GM12878 (cell line): ENCODE measurements around the gene KIF3A. TPM values are rescaled to one million over a fixed set of nuclear protein-coding genes. Genes with fewer than 3 reads are reported as not detected.

Experiments
- ATF7 ChIP-seq: fragments of 450-650 bp; IDR thresholded peaks from 2 replicates; pipeline ENCODE4 v1.6.1; 2016; ENCODE audit warnings: low read depth, mild to moderate bottlenecking
- BRCA1 ChIP-seq: IDR thresholded peaks from 2 replicates; pipeline ENCODE4 v1.6.1; 2011; ENCODE audit warnings: low read depth, low read length, improper control_type of control experiment
- CREM ChIP-seq: IDR thresholded peaks from 2 replicates; pipeline ENCODE4 v1.6.1; 2014; ENCODE audit warnings: antibody characterized with exemption, low read depth
- JUND ChIP-seq: IDR thresholded peaks from 2 replicates; pipeline ENCODE4 v1.6.1; 2012; ENCODE audit warnings: low read depth, mild to moderate bottlenecking, low read length, improper control_type of control experiment, moderate library complexity
- KAT2A ChIP-seq: conservative IDR thresholded peaks from 2 replicates; pipeline ENCODE4 v1.6.1; 2011; ENCODE audit warnings: low read depth, low read length; ENCODE audit not compliant: control insufficient read depth
- PAX5 ChIP-seq: IDR thresholded peaks from 2 replicates; pipeline ENCODE4 v1.6.1; 2011; ENCODE audit warnings: low read depth, low read length, borderline replicate concordance
- PML ChIP-seq: IDR thresholded peaks from 2 replicates; pipeline ENCODE4 v1.6.1; 2012; ENCODE audit warnings: low read length, inconsistent platforms
- RUNX3 ChIP-seq: IDR thresholded peaks from 2 replicates; pipeline ENCODE4 v1.6.1; 2012; ENCODE audit warnings: low read length, inconsistent platforms
- SMAD1 ChIP-seq: fragments of 450-650 bp; IDR thresholded peaks from 2 replicates; pipeline ENCODE4 v1.6.1; 2018; ENCODE audit warnings: mild to moderate bottlenecking, low read depth; ENCODE audit not compliant: partially characterized antibody
- TAF1 ChIP-seq: IDR thresholded peaks from 2 replicates; pipeline ENCODE4 v1.6.1; 2011; ENCODE audit warnings: mild to moderate bottlenecking, low read depth, low read length, borderline replicate concordance
- TBL1XR1 ChIP-seq: IDR thresholded peaks from 2 replicates; pipeline ENCODE4 v1.6.1; 2012; ENCODE audit warnings: low read depth, low read length, improper control_type of control experiment
- TCF12 ChIP-seq: IDR thresholded peaks from 2 replicates; pipeline ENCODE4 v1.6.1; 2011; ENCODE audit warnings: low read depth, mild to moderate bottlenecking, low read length
- ZBED1 ChIP-seq: IDR thresholded peaks from 2 replicates; pipeline ENCODE4 v1.6.1; 2016; ENCODE audit warnings: borderline replicate concordance
- polyA plus RNA-seq, 11 experiments: library from polyadenylated mRNA; depleted of rRNA in 4 of 11; unstranded in 6 of 11; stranded (reverse) in 5 of 11; fragments of >200 nt; fragmentation: Nextera tagmentation in 4 of 11; fragmentation: Illumina TruSeq in 1 of 11; extraction: Ambion mirVana in 4 of 11; extraction: Trizol in 1 of 11; gene quantifications; 1 replicate in 1 of 11; 2 replicates in 10 of 11; pipeline versions ENCODE4 v1.2.1 to v1.2.3, GENCODE V29; 2011 to 2016; ENCODE audit warnings: inconsistent platforms in 2 of 11, missing spikeins in 2 of 11, low read depth in 1 of 11
- total RNA-seq, 4 experiments: library from RNA; depleted of rRNA in 3 of 4; stranded (reverse); fragments of >200 nt in 3 of 4; fragmentation: Illumina TruSeq in 1 of 4; extraction: Trizol in 1 of 4; gene quantifications; 2 replicates each; pipeline versions ENCODE4 v1.2.1 to v1.2.3, GENCODE V29; 2013 to 2021
- TF ChIP-seq, protein P1 (sequence below): IDR thresholded peaks from 2 replicates; pipeline ENCODE4 v1.6.1; 2012; ENCODE audit warnings: mild to moderate bottlenecking, low read depth, low read length
- TF ChIP-seq, protein P2 (sequence below): fragments of 450-650 bp; IDR thresholded peaks from 2 replicates; pipeline ENCODE4 v1.6.1; 2017; ENCODE audit warnings: mild to moderate bottlenecking, low read depth, inconsistent platforms; ENCODE audit not compliant: poor library complexity, severe bottlenecking
- TF ChIP-seq, protein P3 (sequence below): fragments of 450-650 bp; IDR thresholded peaks from 2 replicates; pipeline ENCODE4 v1.6.1; 2016; ENCODE audit warnings: mild to moderate bottlenecking, moderate library complexity, borderline replicate concordance
- TF ChIP-seq, protein P4 (sequence below): IDR thresholded peaks from 2 replicates; pipeline ENCODE4 v1.6.1; 2012; ENCODE audit warnings: low read depth, low read length, improper control_type of control experiment

Gene KIF3A
- total and polyA plus RNA-seq, 10 of the 15 experiments (the other 5 are each of a cell fraction or from before 2014, with no cell fraction given) = 2.7 to 36.5 (median 10.0) TPM

DNA sequence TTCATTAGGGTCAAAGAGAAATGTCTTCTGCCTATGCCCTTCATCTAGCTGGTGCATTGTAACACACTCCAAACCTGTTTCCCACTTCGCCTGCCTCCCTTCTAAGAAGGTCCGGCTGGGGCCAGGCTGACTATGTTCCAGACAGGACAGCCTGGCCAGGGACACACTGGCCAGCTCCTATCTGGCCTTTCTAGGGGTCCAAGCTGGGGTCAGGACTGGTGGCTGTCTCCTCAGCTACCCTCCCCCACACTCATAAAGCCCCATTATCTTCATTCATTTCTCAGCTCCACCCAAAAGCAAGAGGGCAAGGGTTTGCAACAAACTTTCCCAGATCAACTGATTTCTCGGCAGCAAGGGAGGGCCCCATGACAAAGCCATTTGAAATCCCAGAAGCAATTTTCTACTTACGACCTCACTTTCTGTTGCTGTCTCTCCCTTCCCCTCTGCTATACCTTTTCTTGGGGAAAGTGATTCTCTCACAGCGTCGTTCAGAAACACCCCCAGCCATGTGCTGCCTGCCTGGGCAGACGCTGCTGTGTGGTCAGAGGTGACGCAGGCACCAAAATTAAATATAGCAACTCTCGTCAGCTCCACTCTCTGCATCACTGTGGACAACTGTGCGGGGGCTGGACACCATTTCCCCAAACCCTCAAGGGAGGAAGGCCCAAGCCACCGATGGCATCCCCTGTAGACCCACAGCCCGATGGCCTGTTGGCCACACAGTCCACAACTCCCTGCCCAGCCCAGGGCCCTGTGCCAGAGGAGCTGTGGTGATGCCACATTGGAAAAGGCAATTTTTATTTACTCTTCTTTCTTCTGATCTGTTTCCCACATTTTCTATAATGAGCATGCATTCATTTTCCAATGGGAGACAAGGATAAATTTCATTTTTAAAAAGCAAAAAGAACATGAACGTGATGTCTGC is 73.3 kb downstream of the KIF3A start (continued):
- TF ChIP-seq SMAD1 (peak; percentile 93), CREM (peak; percentile 98), JUND (peak; percentile 79; the same call in 1 of the 2 replicates), TBL1XR1 (peak; percentile 97), PAX5 (peak; percentile 95), PML (no peak), BRCA1 (peak; percentile 23; the same call in 1 of the 2 replicates), TCF12 (peak; percentile 87), RUNX3 (no peak), TAF1 (no peak; the same call in 1 of the 2 replicates), KAT2A (no peak), ATF7 (peak; percentile 98), ZBED1 (peak; percentile 81; the same call in 1 of the 2 replicates)
- TF ChIP-seq, protein P1, sequence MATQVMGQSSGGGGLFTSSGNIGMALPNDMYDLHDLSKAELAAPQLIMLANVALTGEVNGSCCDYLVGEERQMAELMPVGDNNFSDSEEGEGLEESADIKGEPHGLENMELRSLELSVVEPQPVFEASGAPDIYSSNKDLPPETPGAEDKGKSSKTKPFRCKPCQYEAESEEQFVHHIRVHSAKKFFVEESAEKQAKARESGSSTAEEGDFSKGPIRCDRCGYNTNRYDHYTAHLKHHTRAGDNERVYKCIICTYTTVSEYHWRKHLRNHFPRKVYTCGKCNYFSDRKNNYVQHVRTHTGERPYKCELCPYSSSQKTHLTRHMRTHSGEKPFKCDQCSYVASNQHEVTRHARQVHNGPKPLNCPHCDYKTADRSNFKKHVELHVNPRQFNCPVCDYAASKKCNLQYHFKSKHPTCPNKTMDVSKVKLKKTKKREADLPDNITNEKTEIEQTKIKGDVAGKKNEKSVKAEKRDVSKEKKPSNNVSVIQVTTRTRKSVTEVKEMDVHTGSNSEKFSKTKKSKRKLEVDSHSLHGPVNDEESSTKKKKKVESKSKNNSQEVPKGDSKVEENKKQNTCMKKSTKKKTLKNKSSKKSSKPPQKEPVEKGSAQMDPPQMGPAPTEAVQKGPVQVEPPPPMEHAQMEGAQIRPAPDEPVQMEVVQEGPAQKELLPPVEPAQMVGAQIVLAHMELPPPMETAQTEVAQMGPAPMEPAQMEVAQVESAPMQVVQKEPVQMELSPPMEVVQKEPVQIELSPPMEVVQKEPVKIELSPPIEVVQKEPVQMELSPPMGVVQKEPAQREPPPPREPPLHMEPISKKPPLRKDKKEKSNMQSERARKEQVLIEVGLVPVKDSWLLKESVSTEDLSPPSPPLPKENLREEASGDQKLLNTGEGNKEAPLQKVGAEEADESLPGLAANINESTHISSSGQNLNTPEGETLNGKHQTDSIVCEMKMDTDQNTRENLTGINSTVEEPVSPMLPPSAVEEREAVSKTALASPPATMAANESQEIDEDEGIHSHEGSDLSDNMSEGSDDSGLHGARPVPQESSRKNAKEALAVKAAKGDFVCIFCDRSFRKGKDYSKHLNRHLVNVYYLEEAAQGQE = no peak
- TF ChIP-seq, protein P2, sequence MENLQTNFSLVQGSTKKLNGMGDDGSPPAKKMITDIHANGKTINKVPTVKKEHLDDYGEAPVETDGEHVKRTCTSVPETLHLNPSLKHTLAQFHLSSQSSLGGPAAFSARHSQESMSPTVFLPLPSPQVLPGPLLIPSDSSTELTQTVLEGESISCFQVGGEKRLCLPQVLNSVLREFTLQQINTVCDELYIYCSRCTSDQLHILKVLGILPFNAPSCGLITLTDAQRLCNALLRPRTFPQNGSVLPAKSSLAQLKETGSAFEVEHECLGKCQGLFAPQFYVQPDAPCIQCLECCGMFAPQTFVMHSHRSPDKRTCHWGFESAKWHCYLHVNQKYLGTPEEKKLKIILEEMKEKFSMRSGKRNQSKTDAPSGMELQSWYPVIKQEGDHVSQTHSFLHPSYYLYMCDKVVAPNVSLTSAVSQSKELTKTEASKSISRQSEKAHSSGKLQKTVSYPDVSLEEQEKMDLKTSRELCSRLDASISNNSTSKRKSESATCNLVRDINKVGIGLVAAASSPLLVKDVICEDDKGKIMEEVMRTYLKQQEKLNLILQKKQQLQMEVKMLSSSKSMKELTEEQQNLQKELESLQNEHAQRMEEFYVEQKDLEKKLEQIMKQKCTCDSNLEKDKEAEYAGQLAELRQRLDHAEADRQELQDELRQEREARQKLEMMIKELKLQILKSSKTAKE = peak; percentile 93
- TF ChIP-seq, protein P3, sequence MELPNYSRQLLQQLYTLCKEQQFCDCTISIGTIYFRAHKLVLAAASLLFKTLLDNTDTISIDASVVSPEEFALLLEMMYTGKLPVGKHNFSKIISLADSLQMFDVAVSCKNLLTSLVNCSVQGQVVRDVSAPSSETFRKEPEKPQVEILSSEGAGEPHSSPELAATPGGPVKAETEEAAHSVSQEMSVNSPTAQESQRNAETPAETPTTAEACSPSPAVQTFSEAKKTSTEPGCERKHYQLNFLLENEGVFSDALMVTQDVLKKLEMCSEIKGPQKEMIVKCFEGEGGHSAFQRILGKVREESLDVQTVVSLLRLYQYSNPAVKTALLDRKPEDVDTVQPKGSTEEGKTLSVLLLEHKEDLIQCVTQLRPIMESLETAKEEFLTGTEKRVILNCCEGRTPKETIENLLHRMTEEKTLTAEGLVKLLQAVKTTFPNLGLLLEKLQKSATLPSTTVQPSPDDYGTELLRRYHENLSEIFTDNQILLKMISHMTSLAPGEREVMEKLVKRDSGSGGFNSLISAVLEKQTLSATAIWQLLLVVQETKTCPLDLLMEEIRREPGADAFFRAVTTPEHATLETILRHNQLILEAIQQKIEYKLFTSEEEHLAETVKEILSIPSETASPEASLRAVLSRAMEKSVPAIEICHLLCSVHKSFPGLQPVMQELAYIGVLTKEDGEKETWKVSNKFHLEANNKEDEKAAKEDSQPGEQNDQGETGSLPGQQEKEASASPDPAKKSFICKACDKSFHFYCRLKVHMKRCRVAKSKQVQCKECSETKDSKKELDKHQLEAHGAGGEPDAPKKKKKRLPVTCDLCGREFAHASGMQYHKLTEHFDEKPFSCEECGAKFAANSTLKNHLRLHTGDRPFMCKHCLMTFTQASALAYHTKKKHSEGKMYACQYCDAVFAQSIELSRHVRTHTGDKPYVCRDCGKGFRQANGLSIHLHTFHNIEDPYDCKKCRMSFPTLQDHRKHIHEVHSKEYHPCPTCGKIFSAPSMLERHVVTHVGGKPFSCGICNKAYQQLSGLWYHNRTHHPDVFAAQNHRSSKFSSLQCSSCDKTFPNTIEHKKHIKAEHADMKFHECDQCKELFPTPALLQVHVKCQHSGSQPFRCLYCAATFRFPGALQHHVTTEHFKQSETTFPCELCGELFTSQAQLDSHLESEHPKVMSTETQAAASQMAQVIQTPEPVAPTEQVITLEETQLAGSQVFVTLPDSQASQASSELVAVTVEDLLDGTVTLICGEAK = no peak; the same call in 1 of the 2 replicates
- TF ChIP-seq, protein P4, sequence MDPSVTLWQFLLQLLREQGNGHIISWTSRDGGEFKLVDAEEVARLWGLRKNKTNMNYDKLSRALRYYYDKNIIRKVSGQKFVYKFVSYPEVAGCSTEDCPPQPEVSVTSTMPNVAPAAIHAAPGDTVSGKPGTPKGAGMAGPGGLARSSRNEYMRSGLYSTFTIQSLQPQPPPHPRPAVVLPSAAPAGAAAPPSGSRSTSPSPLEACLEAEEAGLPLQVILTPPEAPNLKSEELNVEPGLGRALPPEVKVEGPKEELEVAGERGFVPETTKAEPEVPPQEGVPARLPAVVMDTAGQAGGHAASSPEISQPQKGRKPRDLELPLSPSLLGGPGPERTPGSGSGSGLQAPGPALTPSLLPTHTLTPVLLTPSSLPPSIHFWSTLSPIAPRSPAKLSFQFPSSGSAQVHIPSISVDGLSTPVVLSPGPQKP = 0 out of 2 replicates have a peak, but pooled peaks have one; percentile 40
